AG04449 (cell line): ENCODE measurements around the gene AZU1.

Source experiments
- CTCF ChIA-PET: fragments of 350-600 bp; formaldehyde crosslinking; extraction: SDS; loops from one replicate; lab custom pipeline; 2021; ENCODE audit warnings: antibody characterized with exemption; lab: Yijun Ruan, JAX
- POLR2A ChIA-PET: fragments of 400-600, 350-600 bp; formaldehyde crosslinking; extraction: SDS; loops from one replicate; lab custom pipeline; 2020; ENCODE audit warnings: antibody characterized with exemption, inconsistent platforms; lab: Yijun Ruan, JAX
- DNase-seq: peaks from one replicate; pipeline ENCODE4 v3.0.0-alpha.2; 2010; ENCODE audit warnings: low read depth, low spot score
- H3K4me3 ChIP-seq: 2 replicates; pipeline ENCODE4 v1.5.1; 2011; ENCODE audit warnings: low read depth, mild to moderate bottlenecking, control low read depth, low read length
- TF ChIP-seq, protein P1 (sequence below): IDR thresholded peaks from one replicate; pipeline ENCODE4 v1.5.1; 2011; ENCODE audit warnings: mild to moderate bottlenecking, moderate library complexity, low read length, control low read depth, inconsistent platforms; ENCODE audit not compliant: insufficient read depth; ENCODE audit errors: missing control alignments

The AZU1 gene, protein sequence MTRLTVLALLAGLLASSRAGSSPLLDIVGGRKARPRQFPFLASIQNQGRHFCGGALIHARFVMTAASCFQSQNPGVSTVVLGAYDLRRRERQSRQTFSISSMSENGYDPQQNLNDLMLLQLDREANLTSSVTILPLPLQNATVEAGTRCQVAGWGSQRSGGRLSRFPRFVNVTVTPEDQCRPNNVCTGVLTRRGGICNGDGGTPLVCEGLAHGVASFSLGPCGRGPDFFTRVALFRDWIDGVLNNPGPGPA

DNA sequence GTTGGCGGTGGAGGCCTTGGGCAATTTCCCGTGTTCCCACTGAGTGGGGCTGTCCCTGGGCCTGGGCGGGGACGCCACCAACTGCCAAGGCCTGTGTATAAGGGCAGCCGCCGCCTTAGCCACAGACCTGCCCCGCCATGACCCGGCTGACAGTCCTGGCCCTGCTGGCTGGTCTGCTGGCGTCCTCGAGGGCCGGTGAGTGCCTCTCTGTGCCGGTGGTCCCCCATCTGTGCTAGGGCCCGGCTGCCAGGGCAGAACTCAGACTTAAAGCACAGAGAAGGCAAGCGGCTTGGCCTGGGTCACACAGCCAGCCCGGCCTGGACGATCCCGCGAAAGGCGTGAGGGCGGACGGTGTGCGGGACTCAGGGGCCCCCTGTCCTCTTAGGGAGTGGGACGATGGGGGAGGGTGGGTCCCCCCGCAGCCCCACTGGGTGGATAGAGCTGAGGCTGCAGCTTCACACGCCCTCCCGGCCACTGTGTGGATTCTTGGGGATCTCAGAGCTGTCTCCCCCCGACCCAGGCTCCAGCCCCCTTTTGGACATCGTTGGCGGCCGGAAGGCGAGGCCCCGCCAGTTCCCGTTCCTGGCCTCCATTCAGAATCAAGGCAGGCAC, at the start of gene AZU1:
Gene AZU1 (plus strand): TSS at position 128 of the 612 bp plus-strand sequence. CDS start 10 bp downstream, at position 138.
- no peak for DNase-seq
- TF ChIP-seq, protein P1, sequence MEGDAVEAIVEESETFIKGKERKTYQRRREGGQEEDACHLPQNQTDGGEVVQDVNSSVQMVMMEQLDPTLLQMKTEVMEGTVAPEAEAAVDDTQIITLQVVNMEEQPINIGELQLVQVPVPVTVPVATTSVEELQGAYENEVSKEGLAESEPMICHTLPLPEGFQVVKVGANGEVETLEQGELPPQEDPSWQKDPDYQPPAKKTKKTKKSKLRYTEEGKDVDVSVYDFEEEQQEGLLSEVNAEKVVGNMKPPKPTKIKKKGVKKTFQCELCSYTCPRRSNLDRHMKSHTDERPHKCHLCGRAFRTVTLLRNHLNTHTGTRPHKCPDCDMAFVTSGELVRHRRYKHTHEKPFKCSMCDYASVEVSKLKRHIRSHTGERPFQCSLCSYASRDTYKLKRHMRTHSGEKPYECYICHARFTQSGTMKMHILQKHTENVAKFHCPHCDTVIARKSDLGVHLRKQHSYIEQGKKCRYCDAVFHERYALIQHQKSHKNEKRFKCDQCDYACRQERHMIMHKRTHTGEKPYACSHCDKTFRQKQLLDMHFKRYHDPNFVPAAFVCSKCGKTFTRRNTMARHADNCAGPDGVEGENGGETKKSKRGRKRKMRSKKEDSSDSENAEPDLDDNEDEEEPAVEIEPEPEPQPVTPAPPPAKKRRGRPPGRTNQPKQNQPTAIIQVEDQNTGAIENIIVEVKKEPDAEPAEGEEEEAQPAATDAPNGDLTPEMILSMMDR = no peak
- POLR2A ChIA-PET = no interaction called here
- CTCF ChIA-PET = no interaction called here
- no peak within 1 kb of the TSS for H3K4me3 ChIP-seq

DNA sequence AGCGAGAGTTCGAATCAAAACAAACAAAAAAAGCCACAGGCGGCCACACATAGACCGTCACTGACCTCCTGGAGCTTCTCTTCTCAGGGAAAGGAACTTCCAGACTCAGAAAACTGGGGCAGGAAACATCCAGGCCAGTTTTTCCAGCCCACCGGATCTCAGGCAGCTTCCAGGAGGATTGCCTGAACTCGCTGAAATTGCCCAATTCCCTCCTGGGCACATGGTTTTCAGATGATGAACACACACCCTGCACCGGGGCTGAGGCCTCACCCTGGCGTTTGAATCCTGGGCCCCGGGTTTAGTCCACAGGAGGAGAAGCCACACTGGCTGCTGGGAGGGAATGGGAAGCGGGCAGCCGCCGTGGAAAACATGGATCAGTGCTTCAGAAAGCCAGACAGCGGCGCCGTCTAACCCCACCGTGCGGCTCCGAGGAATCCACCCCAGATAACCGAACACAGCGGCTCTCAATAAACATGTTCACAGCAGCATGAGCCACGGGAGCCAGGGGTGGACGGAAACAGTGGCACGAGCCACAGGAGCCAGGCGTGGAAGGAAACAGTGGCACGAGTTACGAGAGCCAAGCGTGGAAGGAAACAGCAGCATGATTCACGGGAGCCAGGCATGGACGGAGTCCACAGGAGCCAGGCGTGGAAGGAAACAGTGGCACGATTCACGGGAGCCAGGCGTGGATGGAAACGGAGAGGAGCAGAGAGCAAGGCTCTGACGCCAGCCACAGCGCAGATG, 48.6 kb upstream of the AZU1 start:
- DNase-seq = peak; percentile 74
- H3K4me3 ChIP-seq = peak overlapping the region; percentile 23
- CTCF ChIA-PET = interaction anchor here (0.7 to 1.9 kb wide), 3 partner anchors 9 to 144 kb away, joined by 3 to 17 read pairs (median 4); no protein-coding TSS in a partner anchor
- POLR2A ChIA-PET = interaction anchor here (0.5 to 1.7 kb wide), 4 partner anchors 18 to 79 kb away, joined by 3 to 7 read pairs (median 4); no protein-coding TSS in a partner anchor
- TF ChIP-seq, protein P1 = no peak

DNA sequence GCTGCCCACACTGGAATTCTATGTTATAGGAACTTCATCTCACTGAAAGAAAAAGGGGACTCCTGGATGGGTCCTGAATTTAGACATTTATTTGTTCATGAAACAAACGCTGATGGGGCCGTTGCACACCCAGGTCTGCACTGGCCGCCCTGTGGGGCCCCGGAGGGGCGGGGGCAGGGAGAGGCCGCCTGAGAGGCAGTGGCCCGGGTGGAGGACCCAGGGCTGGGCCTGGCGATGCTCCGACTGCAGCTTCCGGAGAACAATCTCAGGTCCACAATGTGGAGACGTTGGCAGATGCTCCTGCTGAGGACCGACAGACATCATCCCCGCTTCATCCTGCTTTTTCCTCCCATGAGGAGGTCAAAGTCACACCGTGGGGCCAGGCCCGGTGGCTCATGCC, 46.7 kb upstream of the AZU1 start:
- TF ChIP-seq, protein P1 = no peak
- CTCF ChIA-PET = no interaction called here
- no peak overlapping the region for H3K4me3 ChIP-seq
- POLR2A ChIA-PET = no interaction called here
- no peak for DNase-seq

DNA sequence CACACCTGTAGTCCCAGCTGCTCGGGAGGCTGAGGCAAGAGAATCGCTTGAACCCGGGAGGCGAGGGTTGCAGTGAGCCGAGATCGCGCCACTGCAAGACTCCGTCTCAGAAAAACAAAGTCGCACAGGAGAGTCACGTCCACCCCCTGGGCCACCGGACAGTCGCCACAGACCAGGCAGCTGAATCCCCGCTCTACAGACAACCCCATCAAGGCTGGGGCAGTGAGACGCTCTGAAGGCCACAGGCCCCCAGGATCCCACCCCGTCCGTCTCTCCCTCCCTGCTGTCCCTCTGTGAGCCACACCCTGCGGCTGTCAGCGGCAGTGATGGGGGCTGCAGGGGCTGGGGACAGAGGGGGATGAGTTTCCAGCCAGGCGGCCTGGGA, 45.8 kb upstream of the AZU1 start:
- POLR2A ChIA-PET = no interaction called here
- CTCF ChIA-PET = interaction anchor here (3.5 kb wide), 1 partner anchor 12 kb away, joined by 18 read pairs; no protein-coding TSS in a partner anchor
- peak overlapping the region; percentile 29 for H3K4me3 ChIP-seq
- TF ChIP-seq, protein P1 = no peak
- no peak for DNase-seq

DNA sequence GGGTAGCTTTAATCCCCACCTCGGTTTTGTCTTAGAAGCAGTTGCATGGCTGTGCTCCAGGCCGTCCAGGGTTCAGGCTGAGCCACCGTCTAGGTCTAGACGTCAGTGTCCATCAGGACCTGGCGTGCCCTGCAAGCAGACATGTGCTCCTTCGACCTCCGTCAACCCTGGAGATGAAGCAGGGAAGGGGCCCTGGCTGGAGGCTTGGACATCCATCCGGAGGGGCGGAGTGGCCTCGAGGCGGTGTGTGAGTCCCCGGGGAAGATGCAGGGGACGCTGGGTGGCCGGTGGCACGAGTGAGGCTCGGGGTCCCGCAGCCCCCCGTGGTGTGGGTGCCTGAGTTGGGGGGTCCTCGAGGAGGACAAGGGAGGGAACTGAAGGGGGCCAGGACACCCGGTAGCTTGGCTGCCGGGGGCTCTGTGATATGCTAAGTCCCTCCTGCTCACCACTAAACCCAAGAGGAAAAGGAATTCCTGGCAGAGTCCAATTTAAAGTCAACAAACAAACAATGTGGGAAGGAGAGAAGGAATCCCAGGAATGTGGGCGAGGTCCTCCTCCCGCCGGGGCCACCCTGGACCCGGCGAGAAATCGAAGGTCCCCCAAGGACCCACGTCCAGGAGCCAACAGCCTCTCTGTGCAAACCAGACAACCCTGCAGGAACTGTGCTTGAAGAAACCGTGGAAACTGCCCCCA, 45.3 kb upstream of the AZU1 start:
- CTCF ChIA-PET = interaction anchor here (3.5 kb wide), 1 partner anchor 12 kb away, joined by 18 read pairs; no protein-coding TSS in a partner anchor
- peak overlapping the region; percentile 29 for H3K4me3 ChIP-seq

More for the DNA sequence above, 45.3 kb upstream of the AZU1 start:
- TF ChIP-seq, protein P1 = no peak
- POLR2A ChIA-PET = no interaction called here
- DNase-seq = peak; percentile 17
